HepG2 (cell line): ENCODE measurements around the gene ALG3. TPM values are rescaled to one million over a fixed set of nuclear protein-coding genes. Genes with fewer than 3 reads are reported as not detected.
A peak's percentile ranks its signal among the peaks of the same experiment; 100 is the strongest.

Experiments used
- CCAR2 ChIP-seq: fragments of 200-400 bp; formaldehyde crosslinking; optimal IDR thresholded peaks from 2 replicates; pipeline ENCODE3; 2018; ENCODE audit warnings: low read depth, mild to moderate bottlenecking, low read length, moderate library complexity
- CENPT ChIP-seq: sonication (generic); formaldehyde crosslinking; IDR thresholded peaks from 2 replicates; pipeline ENCODE4 v1.8.0; 2022; ENCODE audit warnings: low read depth, mild to moderate bottlenecking, moderate library complexity, missing genetic modification reagents
- CREM ChIP-seq, 2 experiments: sonication (generic) in 1 of 2; formaldehyde crosslinking in 1 of 2; IDR thresholded peaks; 2 replicates each; pipeline versions ENCODE4 v1.4.0 to v1.6.1; 2016 to 2020; ENCODE audit warnings: antibody characterized with exemption in 1 of 2, mild to moderate bottlenecking in 1 of 2, missing genetic modification reagents in 1 of 2
- DR1 ChIP-seq: sonication (generic); formaldehyde crosslinking; IDR thresholded peaks from 2 replicates; pipeline ENCODE4 v1.8.0; 2021; ENCODE audit warnings: mild to moderate bottlenecking, missing genetic modification reagents, inconsistent platforms
- DRAP1 ChIP-seq: IDR thresholded peaks from 2 replicates; pipeline ENCODE4 v1.6.1; 2016; ENCODE audit warnings: missing genetic modification reagents, missing compliant biosample characterization
- ETS1 ChIP-seq: sonication (generic); formaldehyde crosslinking; IDR thresholded peaks from 2 replicates; pipeline ENCODE4 v1.4.0; 2020; ENCODE audit warnings: missing genetic modification reagents
- ETV6 ChIP-seq: sonication (generic); formaldehyde crosslinking; conservative IDR thresholded peaks from 2 replicates; pipeline ENCODE4 v1.4.0; 2020; ENCODE audit warnings: missing genetic modification reagents
- EZH2 ChIP-seq: conservative IDR thresholded peaks from 2 replicates; pipeline ENCODE4 v1.6.1; 2012; ENCODE audit warnings: mild to moderate bottlenecking, low read depth, low read length, moderate library complexity
- MTA1 ChIP-seq: sonication (generic); formaldehyde crosslinking; IDR thresholded peaks from 2 replicates; pipeline ENCODE4 v1.4.0; 2020; ENCODE audit warnings: missing genetic modification reagents, mild to moderate bottlenecking, borderline replicate concordance
- MYPOP ChIP-seq: sonication (generic); formaldehyde crosslinking; IDR thresholded peaks from 2 replicates; pipeline ENCODE4 v1.8.1; 2023; ENCODE audit warnings: mild to moderate bottlenecking, moderate library complexity, missing genetic modification reagents
- ONECUT2 ChIP-seq: sonication (generic); formaldehyde crosslinking; IDR thresholded peaks from 2 replicates; pipeline ENCODE4 v1.4.0; 2020; ENCODE audit warnings: missing genetic modification reagents
- PAF1 ChIP-seq: IDR thresholded peaks from 2 replicates; pipeline ENCODE4 v1.6.1; 2016; ENCODE audit warnings: missing genetic modification reagents, missing compliant biosample characterization
- POGK ChIP-seq: sonication (generic); formaldehyde crosslinking; conservative IDR thresholded peaks from 2 replicates; pipeline ENCODE4 v1.8.0; 2022; ENCODE audit warnings: mild to moderate bottlenecking, moderate library complexity, missing genetic modification reagents
- SAFB2 ChIP-seq: sonication (generic); formaldehyde crosslinking; IDR thresholded peaks from 2 replicates; pipeline ENCODE4 v1.5.1; 2020; ENCODE audit warnings: missing genetic modification reagents, low read depth, mild to moderate bottlenecking, borderline replicate concordance
- SNAPC5 ChIP-seq: sonication (generic); formaldehyde crosslinking; IDR thresholded peaks from 2 replicates; pipeline ENCODE4 v1.8.1; 2023; ENCODE audit warnings: mild to moderate bottlenecking, missing genetic modification reagents, borderline replicate concordance
- XRCC5 ChIP-seq: fragments of 200-400 bp; formaldehyde crosslinking; optimal IDR thresholded peaks from 2 replicates; pipeline ENCODE3; 2017; ENCODE audit warnings: mild to moderate bottlenecking, low read length
- ZMAT3 ChIP-seq: sonication (generic); formaldehyde crosslinking; conservative IDR thresholded peaks from 2 replicates; pipeline ENCODE4 v1.7.0; 2021; ENCODE audit warnings: missing genetic modification reagents
- ZNF329 ChIP-seq: sonication (generic); formaldehyde crosslinking; IDR thresholded peaks from 2 replicates; pipeline ENCODE4 v1.9.0; 2021; ENCODE audit warnings: low read depth, mild to moderate bottlenecking, missing genetic modification reagents
- ZNF33B ChIP-seq: sonication (generic); formaldehyde crosslinking; IDR thresholded peaks from 2 replicates; pipeline ENCODE4 v1.5.1; 2020; ENCODE audit warnings: mild to moderate bottlenecking, missing genetic modification reagents
- ZNF572 ChIP-seq: sonication (generic); formaldehyde crosslinking; IDR thresholded peaks from 2 replicates; pipeline ENCODE4 v1.5.1; 2020; ENCODE audit warnings: mild to moderate bottlenecking, missing genetic modification reagents
- ZNF614 ChIP-seq: IDR thresholded peaks from 2 replicates; pipeline ENCODE4 v1.6.1; 2018; ENCODE audit warnings: missing biosample characterization, missing genetic modification reagents, inconsistent platforms, borderline replicate concordance
- ZNF615 ChIP-seq: sonication (generic); formaldehyde crosslinking; IDR thresholded peaks from 2 replicates; pipeline ENCODE4 v1.5.0; 2020; ENCODE audit warnings: mild to moderate bottlenecking, missing genetic modification reagents, borderline replicate concordance
- ZNF773 ChIP-seq: sonication (generic); formaldehyde crosslinking; IDR thresholded peaks from 2 replicates; pipeline ENCODE4 v1.4.0; 2020; ENCODE audit warnings: missing genetic modification reagents, borderline replicate concordance
- ZSCAN22 ChIP-seq: sonication (generic); formaldehyde crosslinking; IDR thresholded peaks from 2 replicates; pipeline ENCODE4 v1.4.0; 2020; ENCODE audit warnings: mild to moderate bottlenecking, missing genetic modification reagents
- ZSCAN9 ChIP-seq: IDR thresholded peaks from 2 replicates; pipeline ENCODE4 v1.6.1; 2016; ENCODE audit warnings: borderline replicate concordance
- polyA plus RNA-seq, 8 experiments: library from polyadenylated mRNA; depleted of rRNA in 3 of 8; stranded (reverse) in 7 of 8; unstranded in 1 of 8; fragments of >200 nt; fragmentation: Illumina TruSeq in 4 of 8; extraction: Trizol in 4 of 8; gene quantifications; 2 replicates each; pipeline versions ENCODE4 v1.2.1 to v1.2.3, GENCODE V29; 2011 to 2016; ENCODE audit warnings: low read depth in 4 of 8, missing spikeins in 1 of 8, mixed read lengths in 1 of 8; ENCODE audit not compliant: insufficient read depth in 1 of 8
- total RNA-seq, 5 experiments: library from RNA; depleted of rRNA; stranded (reverse); fragments of >200 nt; fragmentation: Illumina TruSeq; extraction: Trizol; gene quantifications; 2 replicates each; pipeline ENCODE4 v1.2.3, GENCODE V29; 2016; ENCODE audit warnings: low read depth in 1 of 5

ALG3 gene
- total and polyA plus RNA-seq, 2 of the 13 experiments (the other 11 are each of a cell fraction or from before 2014, with no cell fraction given), result 46.6 to 57.1 TPM

- TF ChIP-seq SNAPC5 (CRISPR knock-in tag) (no peak), SAFB2 (peak; percentile 94), ZNF615 (CRISPR knock-in tag) (no peak), ETV6 (CRISPR knock-in tag) (no peak), ZNF614 (CRISPR knock-in tag) (peak; percentile 94), EZH2 (no peak), PAF1 (peak; percentile 76; the same call in 1 of the 2 replicates), ZSCAN9 (peak; percentile 92), ETS1 (CRISPR knock-in tag) (peak; percentile 77; the same call in 1 of the 2 replicates), ZNF329 (CRISPR knock-in tag) (peak; percentile 83; the same call in 1 of the 2 replicates), CREM (IDR thresholded peaks at IDR 0.05) (no peak), CREM (CRISPR knock-in tag; IDR thresholded peaks at IDR 0.05) (no peak), POGK (CRISPR knock-in tag) (peak; percentile 93), MTA1 (CRISPR knock-in tag) (peak; percentile 96), ZMAT3 (CRISPR knock-in tag) (no peak), DR1 (CRISPR knock-in tag) (no peak; the same call in 1 of the 2 replicates), XRCC5 (peak; percentile 81), ZNF33B (0 out of 2 replicates have a peak, but pooled peaks have one; percentile 36), CENPT (CRISPR knock-in tag) (no peak; the same call in 1 of the 2 replicates), ZSCAN22 (CRISPR knock-in tag) (0 out of 2 replicates have a peak, but pooled peaks have one; percentile 41), MYPOP (peak; percentile 69; the same call in 1 of the 2 replicates), CCAR2 (no peak), ONECUT2 (CRISPR knock-in tag) (no peak), ZNF773 (CRISPR knock-in tag) (0 out of 2 replicates have a peak, but pooled peaks have one; percentile 79), DRAP1 (peak; percentile 31; the same call in 1 of the 2 replicates), ZNF572 (no peak)
Observed at GRCh38 chr3:184241447-184242296, 7.1 kb downstream of the ALG3 start (continued).
